ENCODE results near the gene GMPR. TPM values are rescaled to one million over a fixed set of nuclear protein-coding genes. Genes with fewer than 3 reads are reported as not detected.

The GMPR gene
- total RNA-seq, 1 experiment from 2014 or later: 2.9 TPM

- DNase-seq (ENCODE audit: low read depth): no peak
Observed at GRCh38 chr6:16296061-16296670, 57.8 kb downstream of the GMPR start.

GRCh38 chr6:16299861-16300260 is 61.5 kb downstream of the GMPR start:
- no peak for DNase-seq (ENCODE audit: low read depth)

DNA sequence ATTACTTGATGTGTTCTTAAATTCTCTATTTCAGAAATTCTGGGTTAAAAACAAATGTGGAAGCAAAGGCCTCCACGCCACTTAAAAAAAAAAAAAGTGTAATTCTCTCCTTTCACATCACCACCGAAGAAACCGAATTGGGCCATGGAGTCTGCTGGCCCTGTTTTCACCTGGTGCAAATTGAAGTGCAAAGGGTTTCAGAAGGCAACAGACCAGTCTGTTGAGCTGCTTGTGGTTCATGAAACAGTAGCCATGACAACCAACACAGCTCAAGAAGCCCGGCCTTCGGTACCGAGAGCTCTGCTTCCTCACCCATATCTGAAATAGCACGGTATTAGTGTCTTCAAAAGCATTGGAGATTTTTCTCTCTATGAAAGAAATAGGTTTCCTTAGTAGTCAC is 63.1 kb downstream of the GMPR start:
- DNase-seq (ENCODE audit: low read depth): no peak

GRCh38 chr6:16302721-16303552 is 64.5 kb downstream of the GMPR start:
- DNase-seq (ENCODE audit: low read depth): no peak

GRCh38 chr6:16305246-16305725 is 66.9 kb downstream of the GMPR start:
- DNase-seq (ENCODE audit: low read depth): no peak

DNA sequence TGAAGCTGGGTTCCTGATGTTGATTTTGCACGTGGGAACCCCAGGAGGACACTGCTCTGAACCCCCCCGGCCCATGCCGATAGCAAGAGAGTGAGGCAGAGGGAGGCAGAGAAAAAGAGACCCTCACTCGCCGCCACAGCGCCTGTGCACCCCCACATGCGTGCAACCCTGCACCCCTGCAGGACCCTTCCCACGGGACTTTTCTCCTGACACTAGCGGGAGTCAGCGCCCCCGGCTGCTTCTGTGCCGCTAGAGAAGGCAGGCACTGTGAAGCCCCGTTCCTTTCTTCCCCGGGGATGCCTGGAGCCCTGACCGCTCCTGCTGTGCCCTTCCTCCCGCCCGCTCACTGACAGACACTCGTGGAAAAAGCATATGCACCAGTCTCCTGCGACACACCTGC is 67.4 kb downstream of the GMPR start:
- DNase-seq (ENCODE audit: low read depth): no peak

- no peak for DNase-seq (ENCODE audit: low read depth)
Observed at GRCh38 chr6:16306334-16306733, 67.9 kb downstream of the GMPR start.

DNA sequence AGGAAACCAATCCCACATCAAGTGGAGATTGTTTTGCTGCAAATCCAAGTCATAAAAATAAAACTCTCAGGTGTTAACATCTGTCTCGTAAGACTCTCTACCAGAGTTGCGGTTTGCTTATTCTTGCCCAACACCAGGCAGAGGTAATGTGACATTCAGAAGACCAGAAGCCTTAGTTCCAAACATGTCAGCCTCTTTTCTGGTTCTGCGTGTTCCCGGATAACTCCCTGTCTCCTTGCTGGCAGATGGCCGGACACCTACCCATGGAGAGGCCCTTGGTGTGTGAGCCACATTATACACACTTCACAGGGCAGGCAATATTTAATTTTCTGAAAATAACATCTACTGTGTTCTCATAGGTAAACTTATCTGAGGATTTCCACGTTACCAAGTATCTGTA is 73.4 kb downstream of the GMPR start:
- DNase-seq (ENCODE audit: low read depth): no peak

DNA sequence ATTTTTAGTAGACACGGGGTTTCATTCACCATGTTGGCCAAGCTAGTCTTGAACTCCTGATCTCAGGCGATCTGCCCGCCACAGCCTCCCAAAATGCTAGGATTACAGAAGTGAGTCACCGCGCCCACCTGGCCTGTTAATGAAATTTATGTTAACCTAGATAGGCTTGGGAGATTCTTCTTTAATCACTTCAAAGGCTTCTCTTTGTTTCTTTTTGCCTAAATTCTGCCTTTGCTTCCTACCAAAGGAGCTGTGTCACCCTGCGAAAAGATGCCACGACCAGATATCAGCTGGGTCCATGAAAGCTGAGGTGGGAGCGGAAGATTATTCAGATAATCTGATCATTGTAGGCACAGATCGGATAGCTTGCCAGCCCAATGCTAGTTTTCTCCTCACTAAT is 75.3 kb downstream of the GMPR start:
- DNase-seq (ENCODE audit: low read depth): no peak

DNA sequence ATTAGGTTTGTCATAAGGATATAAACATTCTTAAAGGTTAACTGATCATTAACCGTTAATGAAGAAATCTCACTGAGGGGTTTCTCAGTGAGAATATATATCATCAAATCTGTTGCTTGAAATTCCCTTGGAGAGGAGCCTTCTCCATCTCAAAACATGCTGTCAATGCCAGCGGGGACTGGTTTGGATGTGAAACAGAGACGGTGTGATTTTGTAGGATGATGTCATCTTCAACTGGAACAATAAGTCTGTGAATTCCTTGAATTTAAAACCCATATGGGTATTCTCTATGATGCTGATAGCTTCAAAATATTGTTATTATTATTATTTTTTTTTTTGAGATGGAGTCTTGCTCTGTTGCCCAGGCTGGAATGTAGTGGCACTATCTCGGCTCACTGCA is 75.9 kb downstream of the GMPR start:
- DNase-seq (ENCODE audit: low read depth): no peak

GRCh38 chr6:16316741-16317251 is 78.4 kb downstream of the GMPR start:
- DNase-seq (ENCODE audit: low read depth): peak; percentile 77

DNA sequence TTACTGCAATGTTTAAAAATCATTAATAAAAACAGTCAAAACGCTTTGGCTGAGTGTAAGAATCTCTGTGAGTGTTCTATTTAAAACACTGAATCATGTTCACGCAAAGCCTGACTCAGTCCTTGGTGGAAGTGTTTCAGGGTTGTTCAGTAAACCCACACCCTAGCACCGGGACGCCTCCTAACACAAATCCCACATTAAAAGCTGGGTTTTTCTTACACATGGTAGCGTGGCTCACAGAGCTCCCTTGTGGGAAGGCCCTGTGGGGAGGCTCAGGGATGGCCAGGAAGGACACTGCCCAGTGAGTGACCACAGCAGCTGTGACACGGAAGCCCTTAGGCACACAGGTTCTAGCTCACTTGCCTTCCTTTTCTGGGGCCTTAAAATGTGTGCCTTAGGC is 80.2 kb downstream of the GMPR start:
- DNase-seq (ENCODE audit: low read depth): peak; percentile 66

DNA sequence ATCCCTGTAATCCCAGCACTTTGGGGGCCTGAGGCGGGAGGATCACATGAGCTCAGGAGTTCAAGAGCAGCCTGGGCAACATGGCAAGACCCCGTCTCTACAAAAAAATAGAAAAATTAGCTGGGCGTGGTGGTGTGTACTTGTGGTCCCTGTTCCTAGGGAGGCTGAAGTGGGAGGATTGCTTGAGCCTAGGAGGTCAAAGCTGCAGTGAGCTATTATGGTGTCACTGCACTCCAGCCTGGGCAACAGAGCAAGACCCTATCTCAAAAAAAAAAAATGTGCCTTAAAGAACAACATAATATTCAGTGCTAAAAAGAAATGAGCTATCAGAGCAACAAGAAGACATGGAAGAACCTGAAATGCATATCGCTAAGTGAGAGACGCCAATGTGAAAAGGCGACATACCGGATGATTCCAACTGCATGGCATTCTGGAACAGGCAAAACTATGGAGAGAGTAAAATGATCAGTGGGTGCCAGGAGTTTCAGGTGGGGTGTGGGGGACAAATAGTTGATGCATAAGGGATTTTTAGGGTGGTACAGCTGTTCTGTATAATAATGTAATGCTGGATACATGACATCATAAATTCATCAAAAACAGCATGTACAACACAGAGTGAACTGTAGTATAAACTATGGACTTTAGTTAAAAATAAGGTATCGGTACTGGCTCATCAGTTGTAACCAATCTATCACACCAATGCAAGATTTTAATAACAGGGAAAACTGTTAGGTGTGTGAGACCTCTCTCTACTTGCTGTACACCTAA is 80.8 kb downstream of the GMPR start:
- DNase-seq (ENCODE audit: low read depth): no peak

- DNase-seq (ENCODE audit: low read depth): peak; percentile 95
Observed at GRCh38 chr6:16319813-16320532, 81.6 kb downstream of the GMPR start.

DNA sequence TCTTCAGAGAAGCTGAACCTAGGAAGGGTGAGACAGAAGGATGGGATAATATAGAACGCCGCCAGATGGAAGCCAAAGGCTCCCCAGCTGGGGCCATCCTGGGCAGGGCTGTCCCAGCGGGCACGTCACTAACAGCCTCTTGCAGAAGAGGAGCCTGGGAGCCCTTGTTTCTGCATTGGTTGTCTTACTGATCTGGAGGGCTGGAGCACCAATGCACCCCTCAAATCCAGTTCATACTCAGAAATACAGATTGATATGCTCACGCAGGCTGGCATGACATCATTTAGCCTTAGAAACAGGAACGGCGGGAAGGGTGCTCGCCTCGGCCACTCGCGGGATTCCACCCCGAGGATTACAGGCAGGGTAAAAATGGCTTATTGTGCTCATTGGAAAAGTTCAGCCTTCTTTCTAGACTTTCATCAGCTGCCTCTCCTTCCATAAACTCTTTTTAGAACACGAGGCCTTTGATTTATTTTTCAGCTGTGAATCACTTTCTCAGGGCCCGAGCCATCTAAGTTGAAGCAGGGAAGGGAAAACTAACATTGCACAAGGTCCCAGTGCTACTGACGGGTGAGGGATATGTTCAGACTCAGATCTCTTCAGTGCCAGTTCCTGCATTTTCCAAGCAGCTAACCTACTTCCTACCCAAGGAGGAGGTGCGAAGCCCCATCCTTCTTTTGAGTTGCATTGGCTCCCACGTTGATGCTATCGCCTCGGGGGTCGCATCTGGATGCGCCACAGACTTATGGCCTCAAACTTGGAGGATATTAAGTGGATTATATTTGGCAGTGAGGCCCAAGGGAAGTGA is 82.3 kb downstream of the GMPR start:
- DNase-seq (ENCODE audit: low read depth): no peak

GRCh38 chr6:16321341-16321710 is 82.9 kb downstream of the GMPR start:
- no peak for DNase-seq (ENCODE audit: low read depth)

GRCh38 chr6:16321826-16322225 is 83.4 kb downstream of the GMPR start:
- DNase-seq (ENCODE audit: low read depth): no peak

DNA sequence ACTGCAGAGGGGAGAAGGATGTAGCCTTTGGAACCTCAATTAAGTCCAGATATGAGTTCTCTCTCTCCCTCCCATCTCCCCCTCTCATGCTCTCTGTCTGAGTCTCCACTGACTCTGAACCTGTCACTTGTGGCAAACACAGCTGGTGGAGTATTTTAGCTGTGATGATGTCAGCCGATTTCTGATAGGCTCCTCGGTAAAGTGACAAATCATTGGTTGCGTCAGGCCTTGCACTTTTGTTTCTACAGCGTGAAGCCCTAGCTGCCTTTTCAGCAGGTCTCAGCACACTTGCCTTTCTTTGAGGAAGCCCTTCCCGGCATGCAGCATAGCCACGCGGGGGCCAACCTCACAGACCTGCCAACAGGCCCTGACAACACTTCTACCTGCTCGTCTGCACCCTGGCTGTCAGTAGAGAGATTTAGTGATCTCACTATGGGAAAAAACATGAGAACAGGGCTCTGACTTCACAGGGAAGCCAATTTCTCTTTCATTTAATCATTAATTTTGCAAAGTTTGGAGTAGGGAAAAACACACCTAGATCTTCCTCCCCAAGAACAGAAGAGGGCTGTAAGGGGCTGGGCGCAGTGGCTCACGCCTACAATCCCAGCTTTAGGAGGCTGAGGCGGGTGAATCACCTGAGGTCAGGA is 84.4 kb downstream of the GMPR start:
- DNase-seq (ENCODE audit: low read depth): no peak

DNA sequence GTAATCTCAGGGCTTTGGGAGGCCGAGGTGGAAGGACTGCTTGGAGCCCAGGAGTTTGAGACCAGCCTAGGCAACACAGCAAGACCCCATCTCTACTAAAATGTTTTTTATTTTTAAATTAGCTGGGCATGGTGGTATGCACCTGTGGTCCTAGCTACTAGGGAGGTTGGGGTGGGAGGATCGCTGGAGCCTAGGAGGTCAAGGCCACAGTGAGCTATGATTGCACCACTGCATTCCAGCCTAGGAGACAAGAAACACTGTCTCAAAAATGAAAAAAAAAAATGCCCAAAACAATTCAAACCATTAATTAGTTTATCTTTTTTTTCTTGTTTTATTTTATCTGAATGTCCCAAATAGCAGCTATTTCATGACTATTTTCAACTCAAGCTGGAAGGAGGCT is 85.8 kb downstream of the GMPR start:
- DNase-seq (ENCODE audit: low read depth): no peak

All from HT1080 (cell line).